ENCODE measurements around the gene DSCAML1. TPM values are rescaled to one million over a fixed set of nuclear protein-coding genes. Genes with fewer than 3 reads are reported as not detected.

Gene DSCAML1
- total RNA-seq, 2 donors from 2014 or later: 0.33 to 1.6 TPM

GRCh38 chr11:117610045-117610444 is 187.0 kb downstream of the DSCAML1 start:
- Histone ChIP-seq H3K27me3 (no peaks in the 10 kb centered on the region), H3K4me1 (no peaks in the 10 kb centered on the region), H3K9me3 (no peaks in the 10 kb centered on the region), H3K36me3 (replicated peaks in 1 of 2; ENCODE audit: insufficient read depth in 1 of 2, low read depth in 2 of 2) (no peaks in the 10 kb centered on the region), H3K27ac (no peak overlapping the region), H3K4me3 (no peak overlapping the region)
- no peak for TF ChIP-seq CTCF (IDR thresholded peaks at IDR 0.05)
- TF ChIP-seq POLR2A (IDR thresholded peaks at IDR 0.05): no peak
- 61 to 62% methylated on average over 4 of the region's 4 CpGs for WGBS, 2 donors
- no peak for DNase-seq
- intact Hi-C loops (cut with DNase I): no loop called here
- ATAC-seq: no peak

- 77 to 87% methylated on average over 3 to 5 of the region's 5 CpGs for WGBS, 2 donors
- H3K4me3 ChIP-seq: no peak overlapping the region
- intact Hi-C loops (cut with DNase I): no loop called here
Observed at GRCh38 chr11:117607449-117607848, 189.6 kb downstream of the DSCAML1 start.

GRCh38 chr11:117606790-117607189 is 190.2 kb downstream of the DSCAML1 start:
- intact Hi-C loops (cut with DNase I): no loop called here
- ATAC-seq: no peak

More at GRCh38 chr11:117607449-117607848, 189.6 kb downstream of the DSCAML1 start:
- H3K36me3 ChIP-seq (replicated peaks in 1 of 2; ENCODE audit: insufficient read depth in 1 of 2, low read depth in 2 of 2): no peaks in the 10 kb centered on the region
- no peak overlapping the region for H3K27ac ChIP-seq
- no peaks in the 10 kb centered on the region for H3K4me1 ChIP-seq
- no peak for ATAC-seq
- TF ChIP-seq POLR2A (IDR thresholded peaks at IDR 0.05): no peak
- TF ChIP-seq CTCF (IDR thresholded peaks at IDR 0.05): no peak
- H3K9me3 ChIP-seq: no peaks in the 10 kb centered on the region
- DNase-seq: no peak
- H3K27me3 ChIP-seq: no peaks in the 10 kb centered on the region

GRCh38 chr11:117606211-117606610 is 190.8 kb downstream of the DSCAML1 start:
- Histone ChIP-seq H3K27me3 (no peaks in the 10 kb centered on the region), H3K4me3 (no peak overlapping the region), H3K4me1 (no peaks in the 10 kb centered on the region), H3K9me3 (no peaks in the 10 kb centered on the region), H3K27ac (no peak overlapping the region), H3K36me3 (replicated peaks in 1 of 2; ENCODE audit: insufficient read depth in 1 of 2, low read depth in 2 of 2) (no peaks in the 10 kb centered on the region)
- ATAC-seq (no peak), DNase-seq (no peak)
- WGBS, 2 donors: 45 to 52% methylated on average over 5 of the region's 5 CpGs
- no peak for TF ChIP-seq POLR2A (IDR thresholded peaks at IDR 0.05)
- TF ChIP-seq CTCF (IDR thresholded peaks at IDR 0.05): no peak
- intact Hi-C loops (cut with DNase I): no loop called here

More at GRCh38 chr11:117606790-117607189, 190.2 kb downstream of the DSCAML1 start:
- DNase-seq: no peak
- Histone ChIP-seq H3K4me3 (no peak overlapping the region), H3K27me3 (no peaks in the 10 kb centered on the region), H3K9me3 (no peaks in the 10 kb centered on the region), H3K27ac (no peak overlapping the region), H3K4me1 (no peaks in the 10 kb centered on the region), H3K36me3 (replicated peaks in 1 of 2; ENCODE audit: insufficient read depth in 1 of 2, low read depth in 2 of 2) (no peaks in the 10 kb centered on the region)
- TF ChIP-seq POLR2A (IDR thresholded peaks at IDR 0.05) (no peak), CTCF (IDR thresholded peaks at IDR 0.05) (no peak)
- WGBS, 2 donors: 83% methylated on average over 5 of the region's 5 CpGs; no CpG with 5 or more reads in 1 of the 2 donors

GRCh38 chr11:117605331-117605730 is 191.7 kb downstream of the DSCAML1 start:
- DNase-seq: no peak

More at GRCh38 chr11:117605331-117605730, 191.7 kb downstream of the DSCAML1 start:
- Histone ChIP-seq H3K4me1 (no peaks in the 10 kb centered on the region), H3K4me3 (no peak overlapping the region), H3K36me3 (replicated peaks in 1 of 2; ENCODE audit: insufficient read depth in 1 of 2, low read depth in 2 of 2) (no peaks in the 10 kb centered on the region), H3K9me3 (no peaks in the 10 kb centered on the region), H3K27ac (no peak overlapping the region), H3K27me3 (no peaks in the 10 kb centered on the region)
- no peak for TF ChIP-seq POLR2A (IDR thresholded peaks at IDR 0.05)
- TF ChIP-seq CTCF (IDR thresholded peaks at IDR 0.05): no peak
- intact Hi-C loops (cut with DNase I): no loop called here
- 71 to 72% methylated on average over 8 of the region's 8 CpGs for WGBS, 2 donors
- no peak for ATAC-seq
